CD4-positive, alpha-beta T cell treated with Interleukin-6 for 4 hours (primary cell): Measurements from ENCODE around the gene HDC.

Source experiments
- DNase-seq: peaks from one replicate; pipeline ENCODE4 v3.0.0-alpha.2; 2020; ENCODE audit warnings: mixed read lengths

The HDC gene

GRCh38 chr15:50265620-50266019 lies at the start of gene HDC:
Gene HDC, minus strand, starts transcription at chr15:50265726. Its CDS starts 103 bp downstream, at chr15:50265623.
- no peak for DNase-seq

GRCh38 chr15:50312636-50313035 lies 47.1 kb upstream of the HDC start:
- no peak for DNase-seq

- no peak for DNase-seq
Measured at GRCh38 chr15:50307799-50308198, 42.3 kb upstream of the HDC start.

- DNase-seq = no peak
Measured at GRCh38 chr15:50304836-50305235, 39.3 kb upstream of the HDC start.

GRCh38 chr15:50302581-50302980 lies 37.1 kb upstream of the HDC start:
- no peak for DNase-seq

- no peak for DNase-seq
Measured at GRCh38 chr15:50298340-50298739, 32.8 kb upstream of the HDC start.

GRCh38 chr15:50295966-50296365 lies 30.4 kb upstream of the HDC start:
- no peak for DNase-seq

- DNase-seq = no peak
Measured at GRCh38 chr15:50289749-50290148, 24.2 kb upstream of the HDC start.

GRCh38 chr15:50287324-50288116 lies 22.0 kb upstream of the HDC start:
- DNase-seq = no peak

- no peak for DNase-seq
Measured at GRCh38 chr15:50281427-50281826, 15.9 kb upstream of the HDC start.

- DNase-seq = no peak
Measured at GRCh38 chr15:50280271-50280670, 14.7 kb upstream of the HDC start.

- no peak for DNase-seq
Measured at GRCh38 chr15:50278496-50278895, 13.0 kb upstream of the HDC start.

GRCh38 chr15:50277370-50277769 lies 11.8 kb upstream of the HDC start:
- no peak for DNase-seq

- DNase-seq = no peak
Measured at GRCh38 chr15:50275908-50276307, 10.4 kb upstream of the HDC start.

GRCh38 chr15:50275091-50275490 lies 9.6 kb upstream of the HDC start:
- no peak for DNase-seq

- no peak for DNase-seq
Measured at GRCh38 chr15:50267577-50267976, 2.1 kb upstream of the HDC start.

GRCh38 chr15:50262533-50262932 lies 3.0 kb downstream of the HDC start:
- DNase-seq = peak; percentile 18

GRCh38 chr15:50261981-50262380 lies 3.5 kb downstream of the HDC start:
- DNase-seq = no peak

GRCh38 chr15:50260969-50261496 lies 4.5 kb downstream of the HDC start:
- DNase-seq = no peak

- no peak for DNase-seq
Measured at GRCh38 chr15:50259276-50259675, 6.2 kb downstream of the HDC start.

GRCh38 chr15:50257924-50258323 lies 7.6 kb downstream of the HDC start:
- DNase-seq = no peak

- DNase-seq = no peak
Measured at GRCh38 chr15:50257332-50257731, 8.2 kb downstream of the HDC start.

GRCh38 chr15:50256188-50257041 lies 9.1 kb downstream of the HDC start:
- DNase-seq = no peak

GRCh38 chr15:50252556-50252955 lies 13.0 kb downstream of the HDC start:
- no peak for DNase-seq
